GM18951 (cell line): ENCODE measurements around the gene RFX2.
"Not testable (repeated sequence)": the region's sequence is repeated elsewhere in the genome, so short reads cannot be mapped to it uniquely, and the experiment has no call there.

Experiments used
- POLR2A ChIP-seq: IDR thresholded peaks from 4 replicates; pipeline ENCODE4 v1.6.1; 2011; ENCODE audit warnings: mild to moderate bottlenecking; ENCODE audit not compliant: insufficient read length, insufficient read depth; ENCODE audit errors: extremely low read depth
- in situ Hi-C: fragments of 300-500 bp; cut with MboI; formaldehyde crosslinking; loops from one replicate; pipeline ENCODE4 v1.12.0; 2022; ENCODE audit warnings: low sequenced_read_pairs, mixed read lengths, inconsistent platforms; ENCODE audit not compliant: unreplicated experiment

RFX2 gene

DNA sequence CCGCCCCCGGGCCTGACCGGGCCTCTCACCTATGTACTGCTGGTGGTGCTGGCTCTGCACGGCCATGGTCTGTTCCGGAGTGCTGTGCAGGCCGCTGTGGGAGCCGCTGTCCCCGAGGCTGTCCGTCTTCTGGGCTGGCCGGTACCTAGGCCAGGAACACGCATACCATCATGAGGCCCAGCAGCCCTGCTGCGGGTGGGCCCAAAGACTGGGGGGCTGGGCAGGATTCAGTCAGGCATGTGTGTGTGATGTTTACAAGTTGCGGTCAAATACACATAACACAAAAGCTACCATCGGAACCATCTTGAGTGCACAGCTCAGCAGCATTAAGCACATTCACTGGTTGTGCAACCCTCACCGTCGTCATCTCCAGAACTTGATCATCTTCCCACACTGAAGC is 100.2 kb downstream of the RFX2 start:
- TF ChIP-seq POLR2A = no peak
- in situ Hi-C loops = no loop called here

DNA sequence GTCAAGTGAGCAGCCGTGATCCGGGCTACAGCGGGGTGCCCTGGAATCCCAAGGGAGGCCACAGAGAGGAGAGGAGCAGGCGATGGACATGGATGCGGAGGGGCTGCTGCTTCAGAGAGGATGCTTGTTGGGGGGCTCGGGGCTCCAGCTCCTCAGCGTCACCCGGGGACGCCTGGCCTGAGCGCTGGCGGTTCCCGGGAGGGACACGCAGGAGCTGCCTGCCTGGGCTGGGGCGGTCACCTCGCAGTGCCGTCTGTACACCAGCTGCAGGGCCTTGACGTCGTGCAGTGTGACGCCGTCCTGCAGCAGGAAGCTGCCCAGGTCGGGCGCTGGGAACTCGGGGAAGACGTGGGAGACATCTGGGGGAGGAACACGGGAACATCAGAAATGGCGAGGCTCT is 102.4 kb downstream of the RFX2 start:
- TF ChIP-seq POLR2A = no peak
- in situ Hi-C loops = no loop called here

DNA sequence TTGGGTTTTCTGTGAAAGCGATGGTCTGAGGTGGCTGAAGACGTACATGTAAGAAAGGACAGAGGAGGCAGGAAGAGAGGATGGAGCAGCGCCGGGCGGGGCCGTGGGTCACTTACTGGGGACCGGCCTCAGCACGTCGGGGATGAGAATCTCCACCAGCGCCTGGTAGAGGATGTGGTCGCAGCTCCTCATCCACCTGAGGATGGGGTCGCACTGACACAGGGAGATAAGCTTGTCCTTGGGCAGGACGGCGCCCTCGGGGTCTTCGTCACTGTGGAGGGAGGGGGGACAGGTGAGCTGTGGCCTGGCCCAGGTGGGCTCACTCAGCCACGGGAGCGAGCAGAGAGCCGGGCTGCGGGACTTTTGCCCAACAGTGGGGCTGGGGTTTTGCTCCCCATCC is 103.4 kb downstream of the RFX2 start:
- TF ChIP-seq POLR2A = no peak
- in situ Hi-C loops = no loop called here

DNA sequence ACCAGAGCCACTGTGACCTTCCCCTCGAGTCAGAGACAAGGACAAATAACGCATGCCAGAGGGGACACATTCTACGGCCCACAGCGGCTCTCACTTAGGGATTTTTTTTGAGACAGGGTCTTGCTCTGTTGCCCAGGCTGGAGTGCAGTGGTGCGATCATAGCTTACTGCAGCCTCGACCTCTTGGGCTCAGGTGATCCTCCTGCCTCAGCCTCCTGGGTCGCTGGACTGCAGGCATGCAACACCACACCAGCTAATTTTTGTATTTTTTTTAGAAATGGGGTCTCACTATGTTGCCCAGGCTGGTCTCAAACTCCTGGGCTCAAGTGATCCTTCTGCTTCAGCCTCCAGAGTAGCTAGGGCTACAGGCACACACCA is 104.2 kb downstream of the RFX2 start:
- in situ Hi-C loops = not testable (repeated sequence)

DNA sequence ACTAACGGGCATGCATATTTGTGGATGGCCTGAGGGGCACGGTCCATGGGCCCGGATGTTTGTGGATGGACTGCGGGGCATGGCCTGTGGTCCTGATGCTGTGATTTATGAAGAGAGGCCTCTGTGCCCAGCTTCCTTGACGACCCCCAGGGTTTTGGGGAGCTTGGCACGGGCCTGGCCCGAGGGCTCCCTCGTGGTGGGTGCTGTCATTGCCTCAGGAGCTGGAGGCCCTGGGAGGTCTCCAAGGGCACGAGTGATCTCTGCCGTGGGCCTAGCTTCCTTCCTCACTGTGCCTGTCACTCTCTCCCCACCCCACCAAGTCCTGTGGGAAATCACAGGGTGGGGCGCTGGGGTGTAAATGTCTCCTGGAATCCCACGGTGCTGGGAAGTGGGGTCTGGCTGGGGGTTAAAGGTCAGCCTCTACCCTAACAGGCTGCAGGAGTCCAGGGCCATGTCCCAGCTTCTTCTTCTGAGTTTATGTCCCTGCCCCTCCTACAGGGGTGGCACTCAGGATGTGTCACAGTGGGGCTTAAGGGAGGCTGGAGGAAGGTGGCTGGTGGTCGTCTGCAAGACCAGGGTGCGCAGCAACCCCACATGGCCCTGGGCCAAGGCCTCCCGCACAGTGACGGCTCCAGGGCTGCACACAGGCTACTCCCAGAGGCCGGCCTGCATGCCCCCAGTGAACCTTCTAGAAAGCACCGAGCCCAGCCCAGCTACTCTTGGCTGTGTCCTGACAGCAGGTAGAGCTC is 104.8 kb downstream of the RFX2 start:
- in situ Hi-C loops = no loop called here

DNA sequence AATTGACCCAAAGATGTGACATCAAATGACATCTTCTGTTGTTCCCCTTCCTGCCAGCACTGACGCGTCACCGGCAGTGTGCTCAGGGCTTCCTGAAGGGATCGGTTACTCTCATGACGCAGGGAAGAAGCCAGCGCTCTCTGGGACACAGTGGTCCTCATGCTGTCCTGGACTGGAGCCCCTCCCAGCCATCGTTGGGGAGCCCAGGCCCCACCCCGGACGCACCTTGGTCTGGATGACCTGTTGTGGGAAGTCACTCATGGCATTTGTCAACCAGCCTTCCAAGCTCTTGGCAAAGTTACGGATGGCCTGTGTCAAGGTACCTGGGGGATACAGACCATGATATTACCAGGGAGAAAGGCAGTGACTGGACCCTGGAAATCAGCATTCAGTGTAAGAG is 106.3 kb downstream of the RFX2 start:
- in situ Hi-C loops = no loop called here

More for the DNA sequence above, 104.8 kb downstream of the RFX2 start:
- TF ChIP-seq POLR2A = no peak

DNA sequence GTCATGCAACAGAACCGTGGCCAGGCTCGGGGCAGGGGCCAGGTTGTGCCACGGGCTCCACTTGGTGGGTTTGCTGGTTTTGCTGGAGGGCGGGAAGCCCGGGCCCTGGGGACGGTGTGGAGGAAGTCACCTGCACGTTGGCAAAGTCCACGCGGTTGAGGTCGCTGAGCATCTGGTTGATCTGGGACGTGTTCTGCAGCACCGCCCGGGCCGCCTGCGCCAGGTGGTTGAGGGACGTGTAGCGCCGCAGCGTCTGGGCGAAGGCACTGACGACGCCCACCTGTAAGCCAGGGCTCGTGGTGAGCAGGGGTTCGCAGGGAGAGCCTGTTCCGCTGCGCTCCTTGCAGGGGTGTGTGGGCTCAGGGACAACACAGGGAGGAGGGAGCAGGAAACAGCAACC is 107.7 kb downstream of the RFX2 start:
- no peak for TF ChIP-seq POLR2A
- in situ Hi-C loops = no loop called here

More for the DNA sequence above, 106.3 kb downstream of the RFX2 start:
- TF ChIP-seq POLR2A = no peak

DNA sequence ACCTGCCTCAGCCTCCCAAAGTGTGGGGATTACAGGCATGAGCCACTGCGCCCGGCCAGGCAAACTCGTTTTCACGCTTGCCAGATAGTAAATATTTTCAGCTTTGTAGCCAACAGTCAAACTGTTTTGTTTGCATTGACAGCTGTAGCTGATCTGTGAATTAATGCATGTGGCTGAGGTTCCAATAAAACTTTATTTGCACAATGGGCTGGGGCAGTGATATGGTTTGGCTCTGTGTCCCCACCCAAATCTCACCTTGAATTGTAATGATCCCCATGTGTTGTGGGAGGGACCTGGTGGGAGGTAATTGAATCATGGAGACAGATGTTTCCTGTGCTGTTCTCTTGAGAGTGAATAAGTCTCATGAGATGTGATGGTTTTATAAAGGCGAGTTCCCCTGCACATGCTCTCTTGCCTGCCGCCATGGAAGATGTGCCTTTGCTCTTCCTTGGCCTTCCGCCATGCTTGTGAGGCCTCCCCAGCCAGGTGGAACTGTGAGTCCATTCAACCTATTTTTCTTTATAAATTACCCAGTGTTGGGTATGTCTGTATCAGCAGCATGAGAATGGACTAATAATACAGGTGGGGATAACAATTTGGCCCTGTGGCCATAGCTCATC is 110.0 kb downstream of the RFX2 start:
- in situ Hi-C loops = no loop called here
- no peak for TF ChIP-seq POLR2A

DNA sequence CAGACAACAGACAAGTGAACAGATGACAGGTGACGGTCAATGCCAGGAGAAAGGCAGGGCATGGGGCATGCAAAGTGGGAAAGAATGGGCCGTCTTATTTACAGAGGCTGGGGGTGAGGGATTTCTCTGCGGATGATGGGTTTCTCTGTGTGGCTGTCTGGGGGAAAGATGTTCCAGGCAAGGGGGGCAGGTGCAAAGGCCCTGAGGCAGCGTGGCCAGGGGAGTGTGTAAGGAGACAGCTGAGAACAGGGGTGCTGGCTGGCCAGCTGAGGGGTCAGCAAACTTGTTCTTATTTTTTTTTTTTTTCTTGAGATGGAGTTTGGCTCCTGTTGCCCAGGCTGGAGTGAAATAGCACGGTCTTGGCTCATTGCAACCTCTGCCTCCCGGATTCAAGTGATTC is 110.6 kb downstream of the RFX2 start:
- in situ Hi-C loops = no loop called here
- no peak for TF ChIP-seq POLR2A

DNA sequence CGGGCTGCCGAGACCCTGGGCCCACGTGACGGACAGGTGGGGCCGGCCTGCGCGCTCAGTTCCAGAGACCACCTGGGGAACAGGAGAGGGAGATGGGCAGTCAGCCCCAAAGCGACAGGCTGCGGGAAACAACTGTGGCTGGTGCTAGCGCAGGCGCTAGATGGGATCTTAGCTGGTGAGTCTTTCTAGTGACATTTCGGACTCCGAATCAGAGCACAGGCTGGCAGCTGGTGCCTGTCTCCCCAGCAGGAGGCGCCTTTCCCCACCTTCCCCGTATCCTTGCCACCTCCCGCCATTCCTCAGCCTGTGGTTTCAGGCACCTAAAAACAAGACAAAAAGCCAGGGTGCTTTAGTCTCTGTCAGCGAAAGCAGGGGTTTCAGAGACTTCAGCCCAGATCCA is 112.9 kb downstream of the RFX2 start:
- in situ Hi-C loops = no loop called here
- TF ChIP-seq POLR2A = no peak

DNA sequence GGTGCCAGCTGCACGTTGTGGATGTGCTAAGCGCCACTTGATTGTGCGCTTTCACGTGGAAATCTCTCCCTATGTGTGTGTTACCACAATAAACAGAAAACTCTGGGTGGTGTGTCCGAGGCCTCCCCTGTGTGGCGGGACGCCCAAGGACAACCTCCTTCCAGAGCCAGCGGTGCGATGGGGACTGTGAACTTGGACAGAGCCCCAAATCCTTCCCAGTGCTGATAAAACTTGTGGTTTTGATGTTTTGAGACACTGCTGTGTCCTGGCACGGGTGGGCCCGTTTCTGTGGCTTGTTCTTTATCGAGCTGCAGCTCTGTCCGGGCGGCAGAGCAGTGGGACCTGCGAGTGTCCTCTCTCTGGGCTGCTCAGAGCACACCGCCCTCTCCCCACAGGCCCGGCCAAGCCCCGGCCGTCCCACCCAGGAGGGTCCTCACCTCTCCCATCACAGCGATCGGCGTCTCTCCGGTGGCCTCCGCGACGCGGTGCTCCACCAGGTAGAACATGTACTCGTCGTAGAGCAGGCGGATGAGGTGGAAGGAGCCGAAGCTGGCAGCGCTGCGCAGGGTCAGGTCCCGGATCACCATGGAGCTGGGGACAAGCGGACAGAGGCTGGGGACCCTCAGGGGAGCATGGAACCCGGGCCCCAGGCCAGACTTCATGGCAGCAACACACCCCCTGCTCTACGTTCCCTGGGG is 113.5 kb downstream of the RFX2 start:
- TF ChIP-seq POLR2A = no peak
- in situ Hi-C loops = no loop called here

DNA sequence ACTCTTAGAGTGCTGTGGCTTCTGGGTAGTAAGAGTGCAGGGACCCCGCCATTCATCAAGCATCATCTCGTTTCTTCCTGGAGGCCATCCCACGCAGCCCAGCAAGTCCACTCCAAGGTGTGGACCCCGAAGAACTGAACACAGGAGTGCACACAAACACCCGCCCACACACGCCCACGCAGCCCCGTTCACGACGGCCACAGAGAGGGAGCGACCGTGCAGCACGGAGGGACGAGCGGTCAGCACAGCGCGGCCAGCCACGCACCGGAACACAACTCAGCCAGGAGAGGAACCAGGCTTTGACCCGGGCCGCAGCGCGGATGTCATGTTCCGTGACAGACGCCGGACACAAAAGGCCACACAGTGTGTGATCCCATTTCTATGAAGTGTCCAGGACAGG is 114.2 kb downstream of the RFX2 start:
- no peak for TF ChIP-seq POLR2A
- in situ Hi-C loops = no loop called here

DNA sequence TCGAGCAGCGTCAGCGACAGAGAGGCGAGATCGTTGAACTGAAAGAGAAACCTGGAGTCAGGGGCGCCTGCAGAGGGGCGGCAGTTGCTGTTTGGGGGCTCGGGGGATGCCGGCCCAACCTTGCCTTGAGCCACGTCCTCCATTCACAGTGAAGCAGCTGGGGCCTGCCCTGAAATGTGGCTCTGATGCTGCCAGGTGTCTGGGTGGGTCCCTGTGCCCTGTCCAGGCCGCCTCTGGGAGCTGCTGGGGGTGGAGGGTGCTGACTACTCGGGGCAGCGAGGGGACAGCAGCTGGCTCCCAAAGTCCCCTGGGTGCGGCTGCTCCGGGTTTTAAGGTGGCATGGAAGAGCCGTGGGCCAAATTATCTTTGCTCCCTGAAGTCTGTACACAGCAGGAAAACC is 114.7 kb downstream of the RFX2 start:
- no peak for TF ChIP-seq POLR2A
- in situ Hi-C loops = no loop called here
